SJCRH30 (cell line): ENCODE results near the gene ARHGEF12. TPM values are rescaled to one million over a fixed set of nuclear protein-coding genes. Genes with fewer than 3 reads are reported as not detected.

Source experiments
- DNase-seq, 2 experiments: peaks; one replicate each; pipeline ENCODE4 v3.0.0-alpha.2; 2015 to 2020
- H3K27ac ChIP-seq: fragments of 250-450 bp; sonication (Bioruptor Pico); 2 replicates; pipeline ENCODE4 v1.5.1; 2020; ENCODE audit warnings: mild to moderate bottlenecking, moderate library complexity
- H3K27me3 ChIP-seq: fragments of 250-450 bp; sonication (Bioruptor Pico); 2 replicates; pipeline ENCODE4 v1.5.1; 2020; ENCODE audit warnings: mild to moderate bottlenecking, moderate library complexity
- H3K36me3 ChIP-seq: fragments of 250-450 bp; sonication (Bioruptor Pico); 2 replicates; pipeline ENCODE4 v1.5.1; 2020; ENCODE audit warnings: mild to moderate bottlenecking, moderate library complexity
- H3K4me1 ChIP-seq: fragments of 250-450 bp; sonication (Bioruptor Pico); 2 replicates; pipeline ENCODE4 v1.5.1; 2020; ENCODE audit warnings: mild to moderate bottlenecking, moderate library complexity
- H3K4me3 ChIP-seq: fragments of 250-450 bp; sonication (Bioruptor Pico); 2 replicates; pipeline ENCODE4 v1.5.1; 2020; ENCODE audit warnings: mild to moderate bottlenecking, moderate library complexity
- H3K9me3 ChIP-seq: fragments of 250-450 bp; sonication (Bioruptor Pico); replicated peaks from 2 replicates; pipeline ENCODE4 v1.5.1; 2020; ENCODE audit warnings: mild to moderate bottlenecking, moderate library complexity
- total RNA-seq: library from RNA; depleted of rRNA; stranded (reverse); fragments of >200 nt; shearing (Covaris generic); gene quantifications from 2 replicates; pipeline ENCODE4 v1.2.3, GENCODE V29; 2014; rRNA removed

ARHGEF12 gene
- total RNA-seq, 1 experiment from 2014 or later = 36.2 TPM

DNA sequence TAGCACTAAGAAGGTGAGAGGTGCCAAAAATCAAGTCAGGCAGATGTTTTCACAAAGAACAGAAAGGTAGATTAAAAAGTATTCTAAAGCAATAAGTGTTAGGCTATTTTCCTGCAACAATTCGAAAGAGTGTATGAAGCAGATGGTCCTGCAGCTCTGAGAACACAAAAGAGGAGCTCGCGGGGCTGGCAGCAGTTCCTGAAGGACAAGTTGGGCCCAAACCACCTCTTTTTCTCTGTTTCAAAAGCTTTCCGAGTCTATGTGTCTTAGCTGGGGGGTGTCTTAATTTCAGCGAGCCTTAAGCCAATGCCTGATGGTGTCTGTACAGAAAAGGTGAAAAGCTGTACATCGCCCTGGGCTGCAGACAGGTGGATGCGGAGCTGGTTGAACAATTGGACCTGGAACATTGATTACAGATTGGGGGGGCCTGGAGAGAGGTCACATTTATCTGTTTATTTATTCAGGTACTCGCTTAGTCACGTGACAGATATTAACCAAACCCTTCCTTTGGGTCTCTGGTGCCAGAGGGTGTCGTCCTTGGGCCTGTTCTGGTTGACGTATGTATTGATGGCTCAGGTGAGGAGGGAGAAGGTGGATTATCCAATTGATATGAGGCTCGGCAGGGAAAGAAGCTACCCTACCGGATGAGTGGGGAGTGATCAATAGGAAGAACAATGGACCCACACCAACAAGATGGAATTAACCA is 200.0 kb downstream of the ARHGEF12 start:
- no peak overlapping the region for H3K4me3 ChIP-seq
- H3K36me3 ChIP-seq = no peaks in the 10 kb centered on the region
- H3K27ac ChIP-seq = no peak overlapping the region
- DNase-seq = no peak
- H3K9me3 ChIP-seq = no peaks in the 10 kb centered on the region
- no peaks in the 10 kb centered on the region for H3K4me1 ChIP-seq
- no peaks in the 10 kb centered on the region for H3K27me3 ChIP-seq

GRCh38 chr11:120536797-120537169 is 200.6 kb downstream of the ARHGEF12 start:
- Histone ChIP-seq H3K27ac (no peak overlapping the region), H3K9me3 (no peaks in the 10 kb centered on the region), H3K36me3 (no peaks in the 10 kb centered on the region), H3K27me3 (no peaks in the 10 kb centered on the region), H3K4me1 (no peaks in the 10 kb centered on the region), H3K4me3 (no peak overlapping the region)
- DNase-seq = no peak

- no peak overlapping the region for H3K27ac ChIP-seq
- H3K36me3 ChIP-seq = no peaks in the 10 kb centered on the region
- no peaks in the 10 kb centered on the region for H3K4me1 ChIP-seq
- DNase-seq = no peak
- H3K4me3 ChIP-seq = no peak overlapping the region
- no peaks in the 10 kb centered on the region for H3K9me3 ChIP-seq
- H3K27me3 ChIP-seq = no peaks in the 10 kb centered on the region
Measured at GRCh38 chr11:120537996-120538395, 201.8 kb downstream of the ARHGEF12 start.

DNA sequence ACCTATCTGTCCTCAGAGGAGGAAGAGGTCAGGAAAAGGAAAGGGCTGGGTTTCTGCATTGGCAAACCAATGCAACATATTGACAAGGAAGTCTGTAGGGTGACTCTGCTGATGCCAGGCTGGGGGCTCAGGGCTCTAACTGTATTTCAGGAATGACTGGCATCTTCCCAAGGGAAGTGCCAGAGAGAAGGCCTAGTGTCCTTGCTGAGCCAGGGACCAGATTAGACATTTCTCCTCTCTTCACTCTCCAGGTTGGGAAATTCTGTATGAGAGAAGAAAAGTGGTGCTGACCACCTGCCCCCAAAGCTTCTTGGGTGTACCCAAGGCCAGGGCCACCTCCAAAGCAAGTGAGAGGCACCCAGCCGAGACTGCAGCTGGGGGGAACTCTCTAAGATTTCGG is 202.5 kb downstream of the ARHGEF12 start:
- Histone ChIP-seq H3K4me1 (no peaks in the 10 kb centered on the region), H3K27me3 (no peaks in the 10 kb centered on the region), H3K4me3 (no peak overlapping the region), H3K9me3 (no peaks in the 10 kb centered on the region), H3K36me3 (no peaks in the 10 kb centered on the region), H3K27ac (no peak overlapping the region)
- no peak for DNase-seq

Other genes with a start within 250 kb of the ARHGEF12 start
- gene TRIM29, start 198.3 kb upstream of the ARHGEF12 start, total RNA-seq = not detected in 2 replicates
- 10.6 and 11.2 TPM in 2 replicates for gene OAF, start 125.4 kb upstream of the ARHGEF12 start, total RNA-seq
- gene POU2F3, start 96.3 kb upstream of the ARHGEF12 start, total RNA-seq = not detected in 2 replicates
- 1.4 and 2.2 TPM in 2 replicates for gene TLCD5, start 11.1 kb upstream of the ARHGEF12 start, total RNA-seq
- not detected in 2 replicates for gene GRIK4, start 175.3 kb downstream of the ARHGEF12 start, total RNA-seq